Activated naive CD4-positive, alpha-beta T cell treated with anti-CD3 and anti-CD28 coated beads, Interleukin-2, amount 50 U/mL, for 16 hours (primary cell): ENCODE data around the gene NEK1.
"Not testable (repeated sequence)": the region's sequence is repeated elsewhere in the genome, so short reads cannot be mapped to it uniquely, and the experiment has no call there.

Source experiments
- DNase-seq: peaks from one replicate; pipeline ENCODE4 v3.0.0-alpha.2; 2020

The NEK1 gene

DNA sequence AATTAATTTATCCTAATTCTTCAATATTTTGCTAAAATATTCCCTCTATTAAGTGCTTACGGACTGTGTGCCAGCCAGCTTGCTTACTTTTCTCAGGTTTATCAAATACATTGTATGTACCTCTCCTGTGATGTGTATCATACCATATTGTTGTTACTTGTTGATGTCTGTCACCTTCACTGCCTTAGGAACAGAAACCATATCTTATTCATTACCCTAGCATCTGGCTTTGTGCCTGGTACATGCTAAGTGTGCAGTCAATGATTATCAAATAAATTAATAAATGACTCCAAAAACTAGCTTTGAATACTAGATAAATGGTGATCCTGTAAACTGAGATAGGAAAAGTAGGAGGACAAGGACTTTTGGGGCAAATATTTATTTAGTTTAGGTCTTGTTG lies 14.9 kb upstream of the NEK1 start:
- no peak for DNase-seq

DNA sequence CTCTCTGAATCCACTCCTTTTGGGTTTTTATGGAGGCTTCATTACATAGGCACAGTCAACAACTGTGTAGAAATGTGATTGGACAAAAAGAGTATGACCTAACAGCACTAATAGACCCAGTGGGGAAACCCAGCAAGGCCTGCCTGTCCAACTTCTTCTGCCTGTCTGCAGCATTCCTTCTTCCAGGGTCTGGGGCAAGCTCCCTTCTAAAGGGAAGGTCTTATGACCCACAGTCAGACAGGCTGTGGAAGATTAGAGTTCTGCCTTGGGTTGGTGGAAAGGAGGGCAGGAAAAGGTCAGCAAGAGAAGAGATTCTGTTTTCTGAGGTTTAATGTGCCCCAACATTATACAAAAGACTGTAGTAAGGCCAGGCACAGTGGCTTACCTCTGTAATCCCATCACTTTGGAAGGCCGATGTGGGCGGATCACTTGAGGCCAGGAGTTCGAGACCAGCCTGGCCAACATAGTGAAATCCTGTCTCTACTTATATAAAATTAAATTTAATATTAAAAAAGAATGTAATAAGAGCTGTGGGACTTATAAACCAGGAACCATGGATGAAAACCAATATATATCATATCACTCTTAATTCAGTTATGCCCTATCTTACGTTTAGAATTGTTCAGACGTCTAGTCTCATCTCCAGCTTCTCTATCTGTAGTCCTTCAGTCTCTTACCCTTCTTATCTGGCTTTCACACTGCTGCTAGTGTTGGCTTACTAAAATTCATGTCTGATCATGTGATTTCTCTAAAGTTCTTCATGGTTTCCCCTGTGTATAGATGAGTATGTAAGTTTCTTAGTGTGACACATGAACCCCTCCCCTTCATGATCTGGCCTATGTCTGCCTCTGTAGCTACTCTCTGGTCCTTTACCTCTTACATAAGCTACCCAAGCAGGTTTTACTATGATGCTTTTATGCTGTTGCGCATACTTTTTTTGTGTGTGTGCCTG lies 14.2 kb upstream of the NEK1 start:
- DNase-seq: no peak

- DNase-seq: no peak
These were observed 13.5 kb upstream of the NEK1 start for GRCh38 chr4:169625886-169626285.

DNA sequence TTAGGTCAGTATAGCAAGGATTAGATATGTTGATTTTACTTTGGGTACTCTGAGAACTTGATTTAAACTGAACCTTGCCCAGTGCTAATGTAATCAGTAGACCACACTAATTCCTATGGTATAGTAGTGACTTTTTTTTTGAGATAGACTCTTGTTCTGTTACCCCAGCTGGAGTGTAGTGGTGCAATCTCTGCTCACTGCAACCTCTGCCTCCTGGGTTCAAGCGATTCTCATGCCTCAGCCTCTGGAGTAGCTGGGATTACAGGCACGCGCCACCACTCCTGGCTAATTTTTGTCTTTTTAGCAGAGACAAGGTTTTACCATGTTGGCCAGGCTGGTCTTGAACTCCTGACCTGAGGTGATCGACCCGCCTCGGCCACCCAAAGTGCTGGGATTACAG lies 11.6 kb upstream of the NEK1 start:
- not testable (repeated sequence) for DNase-seq

GRCh38 chr4:169622566-169622965 lies 10.2 kb upstream of the NEK1 start:
- DNase-seq: no peak

DNA sequence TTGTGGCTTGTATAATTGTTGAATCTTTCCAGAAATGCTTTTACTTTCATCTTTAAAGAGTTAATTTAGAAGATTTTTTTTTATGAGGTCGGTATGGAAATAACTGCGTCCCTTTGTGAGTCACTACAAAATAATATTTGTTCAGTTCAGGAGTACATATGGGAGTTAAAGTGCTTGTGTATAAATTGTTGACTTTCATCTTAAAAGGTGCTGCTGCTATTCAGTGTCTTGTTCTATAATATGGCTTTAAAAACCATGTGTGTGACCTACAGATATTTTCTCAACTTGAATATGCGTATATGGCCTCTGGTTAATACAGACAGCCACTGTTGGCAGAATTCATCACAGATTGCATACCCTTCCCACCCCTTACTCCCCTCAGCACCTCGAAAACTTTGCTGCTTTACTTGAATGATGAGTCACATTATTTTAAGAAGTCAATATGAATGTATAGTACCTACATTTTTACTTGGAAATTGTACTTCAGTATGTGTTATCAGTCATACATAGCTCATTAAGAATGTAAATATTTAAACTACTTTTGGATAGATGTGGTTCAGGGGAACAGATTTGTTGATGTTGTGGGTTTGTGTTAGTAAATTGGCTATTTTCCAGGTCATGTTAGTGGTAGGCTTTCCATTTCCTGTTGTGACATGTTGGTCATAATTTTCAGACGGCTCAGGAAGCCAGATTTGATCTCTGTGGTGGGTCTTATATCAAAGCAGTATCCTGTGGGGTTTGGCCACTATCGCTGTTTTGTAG lies 9.5 kb upstream of the NEK1 start:
- no peak for DNase-seq

DNA sequence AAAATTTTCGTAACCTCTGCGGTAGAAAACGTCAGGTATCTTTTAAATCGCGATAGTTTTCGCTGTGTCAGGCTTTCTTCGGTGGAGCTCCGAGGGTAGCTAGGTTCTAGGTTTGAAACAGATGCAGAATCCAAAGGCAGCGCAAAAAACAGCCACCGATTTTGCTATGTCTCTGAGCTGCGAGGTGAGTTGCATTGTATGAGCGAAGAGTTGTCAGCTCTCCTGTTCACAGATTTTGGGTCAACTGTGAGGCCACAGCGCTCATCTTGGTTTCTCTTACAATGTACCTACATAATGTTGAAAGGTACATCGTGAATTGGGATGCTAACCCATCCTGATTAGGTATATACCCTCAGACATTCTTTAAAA lies 8.5 kb upstream of the NEK1 start:
- peak; percentile 17 for DNase-seq

- DNase-seq: peak; percentile 82
These were observed 7.8 kb upstream of the NEK1 start, which contains the start of gene CLCN3 for GRCh38 chr4:169619958-169620879. Gene CLCN3 (plus strand): TSS chr4:169620578. CDS start chr4:169635929, 15,351 bp downstream.

- peak; percentile 36 for DNase-seq
These were observed 7.2 kb upstream of the NEK1 start for GRCh38 chr4:169619518-169619957.

DNA sequence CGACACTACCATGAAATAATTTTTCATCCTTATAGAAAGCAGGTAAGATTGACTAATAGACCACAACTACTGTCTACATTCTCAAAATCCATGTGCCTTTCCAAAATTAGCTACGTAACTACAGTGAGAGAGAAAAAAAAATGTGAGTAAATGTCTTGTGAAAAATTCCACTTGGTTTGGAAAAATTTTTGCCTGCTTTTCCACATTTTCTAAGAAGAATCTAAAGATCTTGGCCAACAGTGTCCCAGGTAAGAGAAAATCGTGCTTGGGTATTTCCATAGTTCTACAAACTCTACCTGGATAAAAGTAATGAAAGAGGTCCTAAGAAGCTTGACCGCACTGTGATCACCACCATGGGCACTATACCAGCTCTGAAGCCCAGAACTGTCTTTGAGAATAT lies 6.6 kb upstream of the NEK1 start:
- no peak for DNase-seq

DNA sequence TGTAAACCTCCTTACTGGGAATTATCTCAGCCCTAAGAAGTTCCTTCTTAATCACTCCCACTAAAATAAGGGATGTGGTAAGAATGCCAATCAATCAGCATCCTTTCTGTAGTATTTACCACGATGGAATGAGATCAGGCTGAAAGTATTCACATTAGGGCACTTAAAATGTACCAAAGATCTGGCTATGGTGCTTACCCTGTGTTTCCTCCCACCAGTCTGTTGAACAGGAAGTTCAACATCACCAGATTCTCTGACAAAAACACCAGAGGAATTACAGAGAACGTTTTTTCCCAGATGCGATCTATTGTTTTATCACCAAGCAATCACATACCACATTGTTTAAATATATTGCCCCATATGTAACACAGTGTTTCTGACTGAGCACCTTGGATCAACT lies 5.9 kb upstream of the NEK1 start:
- DNase-seq: no peak

DNA sequence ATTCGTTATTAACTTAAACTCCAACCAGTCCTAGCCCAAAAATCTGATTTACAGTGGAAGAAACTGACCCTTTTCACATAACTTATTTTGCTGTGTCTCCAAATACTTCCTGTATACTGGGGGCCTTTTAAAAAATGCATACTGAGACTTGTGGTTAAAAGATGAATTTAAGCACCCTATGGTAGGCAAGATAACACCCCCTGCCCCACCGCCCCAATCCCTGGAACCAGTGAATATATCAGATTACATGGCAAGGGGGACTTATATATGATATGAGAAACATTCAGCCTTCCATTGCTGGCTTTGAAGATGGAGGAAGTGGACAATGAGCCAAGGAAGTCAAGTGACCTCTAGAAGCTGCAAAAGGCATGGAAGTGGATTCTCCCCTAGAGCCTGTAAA lies 4.9 kb upstream of the NEK1 start:
- DNase-seq: no peak

DNA sequence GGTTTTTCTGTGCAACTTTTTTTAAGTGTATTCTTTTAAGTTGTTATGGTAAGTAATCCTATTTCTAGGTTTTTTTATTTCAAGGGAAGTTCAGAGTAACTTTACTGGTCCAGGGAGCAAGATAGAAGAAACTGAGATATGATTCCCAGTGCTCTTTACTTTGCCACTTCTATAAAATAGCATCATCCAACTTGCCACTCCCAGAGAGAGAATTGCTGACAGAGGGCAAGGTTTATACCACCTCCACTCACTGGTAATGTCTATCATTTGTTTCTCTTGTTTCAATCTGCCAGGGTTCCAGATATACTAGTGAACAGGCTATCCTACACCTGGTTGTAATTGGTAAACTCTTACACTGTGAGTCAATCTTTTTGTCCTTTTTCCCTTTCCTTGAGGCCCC lies 4.5 kb upstream of the NEK1 start:
- DNase-seq: no peak

GRCh38 chr4:169615467-169616106 lies 3.2 kb upstream of the NEK1 start:
- no peak for DNase-seq

DNA sequence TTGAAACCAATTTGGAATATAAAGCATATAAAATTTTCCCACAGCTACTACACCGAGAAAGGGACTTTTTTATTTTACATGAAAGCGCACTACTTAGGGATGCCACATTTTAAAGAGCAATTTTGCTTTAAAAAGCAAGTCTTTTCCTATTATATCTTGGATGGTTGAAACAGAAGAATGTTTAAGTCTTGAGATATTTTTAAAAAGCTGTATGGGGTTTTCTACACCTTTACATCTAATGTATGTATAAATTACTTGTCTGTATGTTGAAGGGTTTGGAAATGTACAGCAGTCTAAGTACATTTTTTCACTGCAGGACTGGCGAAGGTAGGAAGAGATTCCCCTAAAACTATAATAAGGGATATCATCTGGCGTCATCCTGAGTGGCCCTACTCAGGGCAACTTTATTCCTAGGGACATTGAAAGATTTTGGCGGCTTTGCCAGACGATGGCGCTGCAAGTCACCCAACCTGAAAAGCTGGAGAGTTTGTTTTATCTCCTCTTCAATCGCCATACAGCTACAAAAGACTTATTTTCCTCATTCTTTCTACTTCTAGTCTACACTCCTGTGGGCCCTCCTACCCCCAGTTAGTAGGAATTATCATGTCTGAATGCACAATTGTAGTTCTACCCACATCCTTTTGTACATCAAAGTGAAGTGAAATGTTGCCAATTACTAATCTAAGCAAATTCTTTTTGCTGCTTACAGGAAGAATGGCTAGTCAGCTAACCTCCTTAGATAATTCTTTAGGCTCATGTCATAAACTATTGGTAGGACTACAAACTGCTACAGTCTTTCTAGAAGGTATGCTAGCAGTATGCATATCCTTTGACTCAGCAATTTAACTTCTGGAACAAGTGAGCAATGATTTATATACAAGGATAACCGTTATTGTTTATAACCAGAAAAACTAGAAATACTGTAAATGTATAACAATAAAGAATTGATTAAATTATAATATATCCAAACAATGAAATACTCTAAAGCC lies 782 bp upstream of the NEK1 start:
- DNase-seq: peak; percentile 65

- no peak for DNase-seq
These were observed 1.2 kb downstream of the NEK1 start for GRCh38 chr4:169611157-169611556.

DNA sequence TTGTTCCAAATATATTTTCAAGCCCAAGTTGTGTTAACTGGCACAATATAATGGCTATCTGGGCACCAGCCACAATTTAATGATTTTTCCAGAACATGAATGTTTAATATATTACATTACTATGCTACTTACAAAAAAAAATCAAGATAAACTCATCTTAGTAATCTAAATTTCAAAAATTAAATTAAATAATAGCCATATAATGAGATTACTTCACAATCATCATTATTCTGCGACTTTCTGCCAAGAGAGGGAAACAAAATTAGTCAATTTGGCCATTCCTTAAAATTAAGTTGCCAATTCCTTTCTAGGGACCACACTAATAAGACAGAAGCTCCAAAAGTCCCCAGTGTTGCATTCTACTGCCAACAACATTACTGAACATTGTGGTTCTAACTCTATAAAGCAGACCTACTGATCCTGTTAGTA lies 7.5 kb downstream of the NEK1 start:
- no peak for DNase-seq

- no peak for DNase-seq
These were observed 8.1 kb downstream of the NEK1 start for GRCh38 chr4:169604131-169604900.

DNA sequence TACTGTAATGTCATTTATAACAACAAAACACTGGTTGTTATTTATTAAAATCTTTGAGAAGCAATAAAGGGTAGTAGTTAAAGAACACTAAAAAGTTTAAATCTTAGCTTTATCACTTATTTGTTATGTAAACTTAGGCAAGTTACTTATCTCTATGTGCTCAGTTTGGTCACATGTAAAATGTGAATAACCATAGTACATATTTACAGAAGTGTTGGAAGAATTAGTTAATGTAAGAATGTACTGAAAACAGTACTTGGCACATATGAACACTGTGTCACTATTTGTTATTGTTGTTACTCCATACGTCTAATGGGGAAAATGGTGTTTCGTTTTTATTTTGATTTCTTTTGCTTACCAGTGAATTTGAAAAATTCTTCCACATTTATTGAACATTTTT lies 9.1 kb downstream of the NEK1 start:
- no peak for DNase-seq
